ENCODE data around the gene MACROH2A2. TPM values are rescaled to one million over a fixed set of nuclear protein-coding genes. Genes with fewer than 3 reads are reported as not detected.
A peak's percentile ranks its signal among the peaks of the same experiment; 100 is the strongest.

MACROH2A2 gene
- total and polyA plus RNA-seq, 8 donors, result 6.7 to 19.3 (median 9.8) TPM

DNA sequence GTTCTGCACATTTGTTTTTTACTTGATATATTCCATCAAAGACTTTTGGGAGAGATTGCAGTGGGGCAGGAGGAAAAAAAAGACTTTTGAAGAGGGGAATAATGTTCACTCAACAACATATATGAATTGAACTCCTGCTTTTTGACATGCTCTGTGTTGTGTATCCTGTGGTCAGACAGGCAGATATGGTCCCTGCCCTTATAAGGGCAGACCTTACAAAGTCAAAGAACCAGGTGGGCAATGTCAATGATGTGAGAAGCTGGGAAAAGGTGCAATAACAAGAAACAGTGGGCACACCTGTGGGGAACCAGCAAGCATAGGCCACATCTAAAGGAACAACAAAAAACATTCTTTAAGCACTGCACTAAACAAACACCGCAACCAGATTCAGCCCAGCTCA, 71.8 kb downstream of the MACROH2A2 start:
- 100% methylated on average over 1 of the region's 1 CpG for WGBS, 5 donors
- Histone ChIP-seq H3K4me1 (no peaks in the 10 kb centered on the region), H3K4me3 (no peak overlapping the region), H3K27ac (no peak overlapping the region), H3K27me3 (no peaks in the 10 kb centered on the region), H3K36me3 (peaks cover 14 to 58% (median 48%) of the 10 kb centered on the region in 4 donors), H3K9me3 (no peaks in the 10 kb centered on the region)
- intact Hi-C loops (cut with DNase I; ENCODE audit: low total_unique reads), result no loop called here
- DNase-seq, result no peak
- TF ChIP-seq, protein P1, sequence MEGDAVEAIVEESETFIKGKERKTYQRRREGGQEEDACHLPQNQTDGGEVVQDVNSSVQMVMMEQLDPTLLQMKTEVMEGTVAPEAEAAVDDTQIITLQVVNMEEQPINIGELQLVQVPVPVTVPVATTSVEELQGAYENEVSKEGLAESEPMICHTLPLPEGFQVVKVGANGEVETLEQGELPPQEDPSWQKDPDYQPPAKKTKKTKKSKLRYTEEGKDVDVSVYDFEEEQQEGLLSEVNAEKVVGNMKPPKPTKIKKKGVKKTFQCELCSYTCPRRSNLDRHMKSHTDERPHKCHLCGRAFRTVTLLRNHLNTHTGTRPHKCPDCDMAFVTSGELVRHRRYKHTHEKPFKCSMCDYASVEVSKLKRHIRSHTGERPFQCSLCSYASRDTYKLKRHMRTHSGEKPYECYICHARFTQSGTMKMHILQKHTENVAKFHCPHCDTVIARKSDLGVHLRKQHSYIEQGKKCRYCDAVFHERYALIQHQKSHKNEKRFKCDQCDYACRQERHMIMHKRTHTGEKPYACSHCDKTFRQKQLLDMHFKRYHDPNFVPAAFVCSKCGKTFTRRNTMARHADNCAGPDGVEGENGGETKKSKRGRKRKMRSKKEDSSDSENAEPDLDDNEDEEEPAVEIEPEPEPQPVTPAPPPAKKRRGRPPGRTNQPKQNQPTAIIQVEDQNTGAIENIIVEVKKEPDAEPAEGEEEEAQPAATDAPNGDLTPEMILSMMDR (IDR thresholded peaks at IDR 0.05), result no peak
- TF ChIP-seq POLR2A (IDR thresholded peaks at IDR 0.05) (no peak), EP300 (IDR thresholded peaks at IDR 0.05) (no peak), POLR2AphosphoS5 (IDR thresholded peaks at IDR 0.05) (no peak)

DNA sequence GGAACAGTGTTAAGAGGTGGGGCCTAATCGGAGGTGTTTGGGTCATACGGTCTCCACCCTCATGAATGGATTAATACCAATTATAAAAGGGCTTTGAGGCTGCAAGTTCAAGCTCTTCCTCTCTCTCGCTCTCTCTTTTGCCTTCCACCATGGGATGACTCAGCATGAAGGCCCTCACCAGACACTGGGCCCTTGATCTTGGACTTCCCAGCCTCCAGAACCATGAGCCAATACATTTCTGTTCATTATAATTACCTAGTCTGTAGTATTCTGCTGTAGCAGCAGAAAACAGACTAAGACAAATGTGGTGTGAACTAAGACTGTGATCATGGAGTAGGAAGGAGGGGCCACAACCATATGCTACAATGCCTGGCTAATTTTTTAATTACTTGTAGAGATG, 72.3 kb downstream of the MACROH2A2 start:
- TF ChIP-seq EP300 (IDR thresholded peaks at IDR 0.05), result no peak
- TF ChIP-seq POLR2AphosphoS5 (IDR thresholded peaks at IDR 0.05), result no peak
- TF ChIP-seq, protein P1 (IDR thresholded peaks at IDR 0.05), result no peak
- no peak for TF ChIP-seq POLR2A (IDR thresholded peaks at IDR 0.05)
- H3K4me1 ChIP-seq, result peaks cover 0 to 2% (median 0%) of the 10 kb centered on the region in 4 donors
- no peaks in the 10 kb centered on the region for H3K9me3 ChIP-seq
- no peak overlapping the region for H3K4me3 ChIP-seq
- intact Hi-C loops (cut with DNase I; ENCODE audit: low total_unique reads), result no loop called here
- H3K27me3 ChIP-seq, result no peaks in the 10 kb centered on the region
- no peak for DNase-seq
- 94 to 100% (median 95%) methylated on average over 3 of the region's 3 CpGs for WGBS, 5 donors
- peaks cover 10 to 53% (median 43%) of the 10 kb centered on the region in 4 donors for H3K36me3 ChIP-seq
- no peak overlapping the region for H3K27ac ChIP-seq

DNA sequence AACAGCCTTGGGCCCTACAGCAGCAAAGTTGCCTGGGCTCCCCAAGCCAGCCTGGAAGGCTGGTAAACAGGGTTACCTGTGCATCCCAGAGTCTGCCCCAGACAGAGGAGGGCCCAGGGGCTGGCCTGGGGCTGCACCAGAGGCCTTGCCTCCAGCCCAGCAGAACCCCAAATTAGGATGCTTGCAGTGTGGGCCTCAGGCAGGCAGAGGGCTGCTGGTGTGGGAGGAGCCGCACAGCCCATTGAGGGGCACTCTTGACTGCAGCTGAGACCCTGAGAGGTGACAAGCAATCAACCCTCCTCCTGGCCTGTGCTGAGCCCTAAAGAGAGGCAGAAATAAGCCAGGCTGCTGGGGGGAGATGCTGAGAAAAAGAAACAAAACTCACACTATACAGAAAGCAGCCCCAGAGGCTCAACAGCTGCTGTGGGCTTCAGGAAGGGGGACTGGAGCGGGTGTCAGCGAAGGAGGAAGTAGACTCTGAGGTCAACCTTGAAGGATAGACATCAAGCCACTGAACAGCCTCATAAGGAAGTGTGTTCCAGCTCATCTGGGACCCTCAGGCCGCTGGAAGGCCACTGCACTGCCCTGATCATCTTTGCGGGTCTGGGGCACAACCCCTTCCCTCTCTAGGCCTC, 73.4 kb downstream of the MACROH2A2 start:
- Histone ChIP-seq H3K9me3 (no peaks in the 10 kb centered on the region), H3K4me3 (no peak overlapping the region), H3K36me3 (peaks cover 0 to 41% (median 32%) of the 10 kb centered on the region in 4 donors), H3K4me1 (peaks cover under 1 to 11% (median 4%) of the 10 kb centered on the region in 4 donors), H3K27ac (no peak overlapping the region), H3K27me3 (no peaks in the 10 kb centered on the region)
- WGBS, 5 donors, result 81 to 85% (median 84%) methylated on average over 4 to 5 of the region's 5 CpGs
- intact Hi-C loops (cut with DNase I; ENCODE audit: low total_unique reads), result no loop called here
- no peak for TF ChIP-seq EP300 (IDR thresholded peaks at IDR 0.05)
- no peak for DNase-seq

DNA sequence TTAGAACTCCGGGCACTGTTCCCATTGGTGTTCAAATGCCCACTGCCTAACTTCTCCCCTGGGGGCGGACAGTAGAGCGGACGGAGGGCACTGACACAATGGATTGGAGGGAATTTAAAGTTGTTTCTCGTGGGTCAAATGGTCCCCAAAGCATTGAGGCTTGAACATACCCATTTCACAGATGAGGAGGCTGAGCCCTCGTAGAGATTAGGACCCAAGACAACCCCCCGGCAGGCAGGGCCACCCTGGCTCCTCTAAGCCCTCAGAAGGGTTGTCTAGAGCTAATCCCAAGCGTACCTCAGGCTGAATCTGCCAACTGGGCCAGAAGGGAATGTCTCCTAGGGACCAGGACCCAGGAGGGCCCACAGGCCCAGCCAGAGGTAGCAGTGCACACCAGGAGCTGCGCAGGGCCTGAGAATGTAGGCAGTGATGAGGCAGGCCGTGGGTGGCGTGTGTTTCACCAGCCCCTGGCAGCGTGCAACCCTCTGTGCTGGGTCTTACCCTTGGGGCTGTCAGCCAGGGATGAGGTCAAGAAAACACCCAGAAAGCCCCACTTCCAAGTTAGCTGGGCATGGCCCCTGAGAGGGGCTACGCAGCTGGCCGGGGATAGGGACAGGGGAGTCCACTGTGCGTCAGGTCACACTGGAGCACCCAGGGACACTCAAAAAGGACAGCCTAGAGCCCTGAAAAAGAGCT, 74.2 kb downstream of the MACROH2A2 start:
- H3K9me3 ChIP-seq, result no peaks in the 10 kb centered on the region
- intact Hi-C loops (cut with DNase I; ENCODE audit: low total_unique reads), result no loop called here
- 95 to 97% (median 97%) methylated on average over 14 to 15 of the region's 15 CpGs for whole genome bisulfite sequencing, 5 donors
- H3K27me3 ChIP-seq, result no peaks in the 10 kb centered on the region
- no peak overlapping the region for H3K27ac ChIP-seq
- peaks cover 9 to 18% (median 11%) of the 10 kb centered on the region in 4 donors for H3K4me1 ChIP-seq
- no peak overlapping the region for H3K4me3 ChIP-seq
- DNase-seq, result no peak
- H3K36me3 ChIP-seq, result peaks cover 0 to 38% (median 28%) of the 10 kb centered on the region in 4 donors
- TF ChIP-seq EP300 (IDR thresholded peaks at IDR 0.05) (no peak), POLR2A (IDR thresholded peaks at IDR 0.05) (no peak), POLR2AphosphoS5 (IDR thresholded peaks at IDR 0.05) (no peak)

DNA sequence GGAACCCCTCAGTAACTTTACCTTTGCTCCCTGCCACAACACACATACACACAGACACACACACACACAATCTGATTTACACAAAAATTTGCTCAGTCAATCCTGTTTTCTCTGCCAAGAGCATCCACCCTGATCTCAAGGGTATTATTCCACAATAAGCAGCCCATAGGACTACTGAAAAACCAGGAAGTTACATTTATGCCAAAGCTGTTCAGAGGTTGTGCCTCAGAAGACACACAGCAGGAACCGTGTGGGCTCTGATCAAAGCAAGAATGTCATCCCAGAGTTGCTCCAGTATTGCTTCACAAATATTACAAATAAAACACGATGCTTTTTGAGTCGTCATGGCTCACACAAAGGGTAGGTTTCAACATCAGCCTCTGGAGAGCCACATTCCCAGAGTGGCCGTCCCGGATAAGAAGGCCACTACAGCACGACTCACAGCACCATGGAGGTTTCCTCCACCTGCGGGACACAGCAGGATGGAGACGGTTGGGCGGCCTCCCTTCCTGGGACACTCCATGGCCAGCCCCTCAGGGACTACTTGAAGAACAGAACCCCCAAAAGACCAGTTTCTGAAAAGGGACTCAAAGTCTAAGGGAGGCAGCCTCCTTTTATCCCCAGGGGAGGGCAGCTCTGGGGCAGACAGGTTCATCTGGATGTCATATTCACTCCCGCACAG, 78.4 kb downstream of the MACROH2A2 start:
- DNase-seq, result no peak
- Histone ChIP-seq H3K27me3 (no peaks in the 10 kb centered on the region), H3K4me1 (peaks cover 9 to 35% (median 28%) of the 10 kb centered on the region in 4 donors), H3K9me3 (no peaks in the 10 kb centered on the region), H3K36me3 (peaks cover 0 to 19% (median 11%) of the 10 kb centered on the region in 4 donors), H3K27ac (peak overlapping the region; percentile 30 to 89 (median 83)), H3K4me3 (peak overlapping the region in 3 of 4 donors; percentile 52 to 71 (median 69))
- WGBS, 5 donors, result 69 to 77% (median 72%) methylated on average over 9 to 10 of the region's 10 CpGs
- intact Hi-C loops (cut with DNase I; ENCODE audit: low total_unique reads), result no loop called here
- TF ChIP-seq POLR2AphosphoS5 (IDR thresholded peaks at IDR 0.05) (peak in 1 of 3 donors; percentile 37), EP300 (IDR thresholded peaks at IDR 0.05) (no peak)
